Activated naive CD4-positive, alpha-beta T cell treated with anti-CD3 and anti-CD28 coated beads, Interleukin-2, amount 10 ng/mL, durations not matched to agents 7 days and 5 days (primary cell): ENCODE measurements around the gene SYT9.
"Not testable (repeated sequence)": the region's sequence is repeated elsewhere in the genome, so short reads cannot be mapped to it uniquely, and the experiment has no call there.

Experiments used
- CTCF ChIA-PET: fragments of 350-600 bp; sonication (Branson Sonifier 250); formaldehyde crosslinking; loops from one replicate; lab custom pipeline; 2021; ENCODE audit warnings: antibody characterized with exemption; lab: Charles Lee
- DNase-seq: peaks from one replicate; pipeline ENCODE4 v3.0.0-alpha.2; 2020
- H3K27ac Mint-ChIP-seq: one replicate; pipeline ENCODE4 v1.8.0; 2021; ENCODE audit warnings: mild to moderate bottlenecking, moderate library complexity, mixed read lengths
- H3K27me3 Mint-ChIP-seq: one replicate; pipeline ENCODE4 v1.8.0; 2021; ENCODE audit warnings: mild to moderate bottlenecking, mixed read lengths
- H3K36me3 Mint-ChIP-seq: one replicate; pipeline ENCODE4 v1.8.0; 2021; ENCODE audit warnings: mixed read lengths
- H3K4me1 Mint-ChIP-seq: one replicate; pipeline ENCODE4 v1.8.0; 2021; ENCODE audit warnings: mixed read lengths
- H3K4me3 Mint-ChIP-seq: one replicate; pipeline ENCODE4 v1.8.0; 2021; ENCODE audit warnings: mild to moderate bottlenecking, moderate library complexity, mixed read lengths
- H3K9me3 Mint-ChIP-seq: one replicate; pipeline ENCODE4 v1.8.0; 2021; ENCODE audit warnings: mixed read lengths

The SYT9 gene

DNA sequence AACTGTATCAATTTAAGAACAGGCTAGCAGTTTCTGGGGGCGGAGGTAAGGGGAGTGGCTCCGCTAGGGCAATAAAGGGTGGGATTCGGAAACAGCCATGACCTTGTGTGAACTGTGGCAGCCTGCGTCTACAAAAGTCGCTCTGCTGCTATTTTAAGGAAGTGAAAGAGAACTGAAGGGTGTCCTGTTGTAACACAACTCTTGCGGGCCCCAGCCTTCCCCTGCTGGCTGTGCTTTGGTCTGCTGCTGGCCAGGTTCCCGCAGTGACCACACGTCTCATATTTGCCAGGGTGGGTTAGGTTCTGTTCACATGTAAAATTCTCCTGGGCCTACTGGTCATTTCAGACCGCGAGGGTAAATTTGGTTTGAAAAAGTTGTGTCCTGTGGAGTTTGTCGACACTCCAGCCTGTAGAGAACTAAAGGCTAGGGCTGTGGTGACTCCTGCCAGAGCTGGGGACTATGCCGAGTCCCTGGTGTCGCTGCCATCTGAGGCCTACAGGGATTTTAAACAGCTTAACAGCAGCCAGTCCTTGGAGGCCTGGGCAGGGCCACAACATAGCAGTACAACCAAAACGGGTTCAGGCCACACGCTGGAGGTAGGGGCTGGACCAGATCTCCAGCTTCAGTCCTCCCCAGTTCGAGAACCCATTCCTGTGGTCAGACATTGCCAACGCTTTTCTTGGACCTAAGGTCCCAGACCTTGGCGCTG lies 261.0 kb downstream of the SYT9 start:
- DNase-seq: peak; percentile 44
- Mint-ChIP-seq H3K4me1 (peaks cover 55% of the 10 kb centered on the region), H3K4me3 (peak overlapping the region; percentile 92), H3K27ac (peak overlapping the region; percentile 92), H3K36me3 (peaks cover 14% of the 10 kb centered on the region), H3K9me3 (no peaks in the 10 kb centered on the region), H3K27me3 (peaks cover 41% of the 10 kb centered on the region)
- CTCF ChIA-PET: interaction anchor here (0.8 to 5.8 kb wide), 22 partner anchors 8 to 179 kb away, joined by 3 to 43 read pairs (median 5); no protein-coding TSS in a partner anchor

DNA sequence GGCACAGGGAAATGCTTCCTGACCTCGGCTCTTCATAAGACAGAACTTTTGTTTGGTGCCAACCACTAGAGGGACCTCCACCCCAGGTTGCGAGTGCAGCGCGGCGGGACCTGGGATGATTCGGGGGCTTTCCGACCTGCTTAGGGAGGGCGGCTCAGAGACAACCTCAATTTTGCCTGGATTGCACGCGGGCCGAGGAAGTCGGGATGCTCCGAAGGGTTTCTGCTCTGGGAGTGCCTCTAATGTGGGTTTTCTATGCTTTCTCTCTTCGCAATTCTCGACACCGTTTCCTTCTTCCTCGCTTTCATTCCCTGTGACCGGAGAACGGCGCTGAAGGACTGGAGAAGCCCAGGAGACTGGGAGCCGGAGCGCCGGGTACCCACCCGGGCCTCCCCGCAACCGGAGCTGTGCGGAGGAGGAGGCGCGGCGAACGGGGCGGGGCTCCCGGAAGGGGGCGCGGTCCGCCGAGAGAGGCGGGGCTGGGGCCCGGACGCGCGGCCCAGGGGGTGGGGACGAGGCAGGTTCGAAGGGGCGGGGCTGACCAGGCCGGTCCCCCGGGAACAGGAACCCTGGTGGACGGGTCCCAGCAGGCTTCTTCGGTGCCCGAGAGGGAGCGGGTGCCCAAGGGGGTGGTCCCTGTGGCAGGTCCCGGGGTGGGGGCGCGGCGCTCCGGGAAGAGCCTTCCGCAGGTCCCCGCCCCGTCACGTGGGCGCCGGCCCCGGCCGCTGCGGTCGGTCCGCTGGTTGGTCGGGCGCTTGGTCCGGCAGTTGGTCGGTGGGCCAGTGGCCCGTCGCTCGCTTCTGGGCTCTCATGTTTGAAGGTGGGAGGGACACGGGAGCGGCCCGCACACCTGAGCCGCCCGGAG lies 261.8 kb downstream of the SYT9 start, which contains the start of gene PPFIBP2:
PPFIBP2 (plus strand) TSS at position 766 of the 865 bp plus-strand sequence. CDS start 35,477 bp downstream, outside the sequence.
- peaks cover 20% of the 10 kb centered on the region for H3K36me3 Mint-ChIP-seq
- peak within 1 kb of the TSS; percentile 92 for H3K4me3 Mint-ChIP-seq
- peaks cover 57% of the 10 kb centered on the region for H3K4me1 Mint-ChIP-seq
- H3K9me3 Mint-ChIP-seq: peaks cover 2% of the 10 kb centered on the region
- peaks cover 44% of the 10 kb centered on the region for H3K27me3 Mint-ChIP-seq
- peak; percentile 88 for DNase-seq
- H3K27ac Mint-ChIP-seq: peak within 1 kb of the TSS; percentile 92
- CTCF ChIA-PET: interaction anchor here (0.6 to 5.8 kb wide), 22 partner anchors 9 to 179 kb away, joined by 3 to 43 read pairs (median 5); no protein-coding TSS in a partner anchor

DNA sequence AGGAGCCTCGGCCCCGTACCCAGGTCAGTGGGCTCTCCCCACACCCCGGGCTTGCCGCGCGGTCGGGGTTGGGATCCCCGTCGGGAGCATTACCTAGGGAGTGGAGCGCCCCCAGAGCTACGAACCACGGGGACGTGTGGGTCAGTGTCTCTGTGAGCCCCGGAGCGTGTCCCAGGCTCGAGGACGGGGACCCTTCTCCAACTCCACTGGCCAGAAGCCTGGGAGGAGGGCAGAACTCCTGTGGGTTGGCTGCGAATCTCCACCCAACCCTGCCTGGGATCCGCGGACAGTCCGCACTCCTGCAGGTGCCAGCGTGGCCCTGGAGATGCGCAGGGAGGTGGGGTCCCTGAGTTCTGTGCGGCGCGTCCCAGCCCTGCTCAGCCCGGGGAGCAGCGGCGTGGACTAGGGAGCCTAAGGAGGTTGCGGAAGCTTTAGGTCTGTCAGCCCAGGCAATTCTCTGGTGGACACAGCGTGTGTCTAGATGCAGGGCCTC lies 262.4 kb downstream of the SYT9 start:
- peaks cover 63% of the 10 kb centered on the region for H3K4me1 Mint-ChIP-seq
- peak overlapping the region; percentile 55 for H3K27ac Mint-ChIP-seq
- DNase-seq: peak; percentile 47
- peak overlapping the region; percentile 92 for H3K4me3 Mint-ChIP-seq
- peaks cover 5% of the 10 kb centered on the region for H3K9me3 Mint-ChIP-seq
- peaks cover 44% of the 10 kb centered on the region for H3K27me3 Mint-ChIP-seq
- CTCF ChIA-PET: interaction anchor here (0.6 to 5.8 kb wide), 12 partner anchors 8 to 173 kb away, joined by 3 to 43 read pairs (median 10); no protein-coding TSS in a partner anchor
- H3K36me3 Mint-ChIP-seq: peaks cover 26% of the 10 kb centered on the region

DNA sequence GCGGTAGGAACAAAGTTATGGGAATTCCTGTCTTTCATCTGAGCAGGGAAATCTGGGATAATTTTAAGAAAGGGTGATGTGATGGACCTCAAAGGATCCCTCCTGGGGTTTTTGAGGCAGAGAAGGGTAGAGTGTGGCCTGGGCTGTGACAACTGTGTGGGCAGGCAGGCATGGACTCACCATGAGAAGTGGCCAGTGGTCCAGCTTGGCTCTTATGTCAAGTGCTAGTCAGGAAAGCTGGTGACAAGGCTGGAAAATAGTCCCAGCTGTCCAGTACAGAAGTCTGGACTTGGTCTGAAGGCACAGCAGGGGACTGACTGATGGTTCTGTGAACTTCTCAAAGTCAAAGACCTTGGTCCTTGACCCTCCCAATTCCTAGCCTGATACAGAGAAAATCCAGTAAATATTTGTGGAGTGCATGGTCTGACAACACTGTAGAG lies 263.8 kb downstream of the SYT9 start:
- Mint-ChIP-seq H3K36me3 (peaks cover 29% of the 10 kb centered on the region), H3K4me3 (peak overlapping the region; percentile 8), H3K27me3 (peaks cover 37% of the 10 kb centered on the region), H3K9me3 (peaks cover 5% of the 10 kb centered on the region), H3K4me1 (peaks cover 64% of the 10 kb centered on the region), H3K27ac (no peak overlapping the region)
- DNase-seq: no peak
- CTCF ChIA-PET: interaction anchor here (0.8 to 5.0 kb wide), 5 partner anchors 26 to 150 kb away, joined by 3 to 43 read pairs (median 5); no protein-coding TSS in a partner anchor

DNA sequence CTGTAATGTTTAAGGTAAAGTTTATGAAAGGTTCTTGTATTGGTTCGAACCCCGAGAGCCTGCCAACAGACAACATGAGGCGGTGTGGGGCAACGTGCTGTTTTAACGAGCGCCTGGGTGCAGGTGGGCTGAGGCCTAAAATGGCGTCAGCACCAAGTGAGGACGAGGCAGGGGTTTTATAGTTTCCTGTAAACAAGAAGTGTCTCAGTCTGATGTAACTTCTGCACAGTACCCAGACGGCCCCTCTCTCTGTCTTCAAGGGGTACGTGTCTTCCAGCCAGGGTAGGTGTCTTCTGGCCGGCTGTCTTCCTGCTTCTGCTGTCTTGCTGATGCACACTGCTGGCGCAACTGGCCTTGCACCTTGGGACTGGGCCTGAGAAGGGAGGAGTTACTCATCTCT lies 264.8 kb downstream of the SYT9 start:
- CTCF ChIA-PET: interaction anchor here (1.8 kb wide), 1 partner anchor 55 kb away, joined by 7 read pairs; no protein-coding TSS in a partner anchor

DNA sequence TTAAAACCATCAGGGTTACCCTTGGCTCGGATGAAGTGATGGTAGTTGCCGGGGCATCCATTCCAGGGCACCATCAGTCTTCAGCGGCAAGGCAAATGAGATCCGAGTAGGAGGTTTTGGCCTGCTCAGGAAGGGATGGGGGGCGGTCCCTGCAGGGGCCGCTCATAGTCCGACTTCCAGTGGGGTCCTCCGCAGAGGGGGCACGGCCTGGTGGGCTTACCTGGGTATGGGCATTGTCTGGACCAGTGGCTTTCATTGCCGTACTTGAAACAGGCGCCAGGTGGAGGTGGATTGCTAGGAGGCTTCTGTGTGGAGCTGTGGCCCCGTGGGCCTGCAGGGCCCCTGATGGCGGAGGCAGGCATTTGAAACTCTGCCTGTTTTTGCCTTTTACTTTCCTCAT lies 266.0 kb downstream of the SYT9 start:
- H3K27me3 Mint-ChIP-seq: peaks cover 36% of the 10 kb centered on the region
- H3K4me3 Mint-ChIP-seq, H3K9me3 Mint-ChIP-seq, H3K27ac Mint-ChIP-seq, CTCF ChIA-PET, DNase-seq: not testable (repeated sequence)
- H3K36me3 Mint-ChIP-seq: peaks cover 29% of the 10 kb centered on the region
- peaks cover 49% of the 10 kb centered on the region for H3K4me1 Mint-ChIP-seq

More for the DNA sequence above, 264.8 kb downstream of the SYT9 start:
- Mint-ChIP-seq H3K27me3 (peaks cover 36% of the 10 kb centered on the region), H3K9me3 (peaks cover 5% of the 10 kb centered on the region), H3K4me1 (peaks cover 60% of the 10 kb centered on the region), H3K27ac (no peak overlapping the region), H3K4me3 (no peak overlapping the region), H3K36me3 (peaks cover 29% of the 10 kb centered on the region)
- no peak for DNase-seq
